Tibial artery (tissue), 4 donors: Measurements from ENCODE around the gene CCDC7.

Source experiments
- DNase-seq, 2 donors: peaks; one replicate each; pipeline ENCODE4 v3.0.0-alpha.2; 2019
- H3K27ac ChIP-seq, 2 donors: fragments of 200-600 bp; sonication (generic) in 1 of 2; 1 replicate in 1 of 2; 2 replicates in 1 of 2; pipeline ENCODE4 v1.5.1; 2018 to 2019; ENCODE audit warnings: mild to moderate bottlenecking in 1 of 2
- H3K27me3 ChIP-seq, 2 donors: fragments of 200-600 bp; sonication (generic) in 1 of 2; one replicate each; pipeline versions ENCODE4 v1.5.1 to v1.6.0; 2016 to 2019
- H3K36me3 ChIP-seq, 3 donors: fragments of 200-600 bp; sonication (generic) in 2 of 3; one replicate each; pipeline ENCODE4 v1.5.1; 2016 to 2019; ENCODE audit warnings: mild to moderate bottlenecking in 2 of 3
- H3K4me1 ChIP-seq, 4 donors: fragments of 200-600 bp; sonication (generic) in 2 of 4; 1 replicate in 3 of 4; 2 replicates in 1 of 4; pipeline ENCODE4 v1.5.1; 2016 to 2019
- H3K4me3 ChIP-seq, 2 donors: fragments of 200-600 bp; sonication (generic) in 1 of 2; 1 replicate in 1 of 2; 2 replicates in 1 of 2; pipeline ENCODE4 v1.5.1; 2018 to 2019; ENCODE audit warnings: mild to moderate bottlenecking in 2 of 2
- H3K9me3 ChIP-seq, 3 donors: fragments of 200-600 bp; sonication (generic) in 1 of 3; one replicate each; pipeline ENCODE4 v1.5.1; 2016 to 2019
- intact Hi-C: fragments of 100-400 bp; cut with DNase I; formaldehyde crosslinking; loops from one replicate; pipeline ENCODE4 v1.15.0; 2023; ENCODE audit warnings: low total_unique reads
- TF ChIP-seq, protein P1 (sequence below), 2 experiments: fragments of 200-600 bp in 1 of 2; fragments of 450-650 bp in 1 of 2; IDR thresholded peaks; one replicate each; pipeline ENCODE4 v1.5.1; 2017 to 2019; ENCODE audit warnings: antibody characterized with exemption in 2 of 2, mild to moderate bottlenecking in 1 of 2, moderate library complexity in 1 of 2

Gene CCDC7

GRCh38 chr10:32511599-32511998 lies 65.7 kb downstream of the CCDC7 start:
- H3K27ac ChIP-seq: no peak overlapping the region
- DNase-seq: no peak
- no peak overlapping the region for H3K4me3 ChIP-seq
- TF ChIP-seq, protein P1, sequence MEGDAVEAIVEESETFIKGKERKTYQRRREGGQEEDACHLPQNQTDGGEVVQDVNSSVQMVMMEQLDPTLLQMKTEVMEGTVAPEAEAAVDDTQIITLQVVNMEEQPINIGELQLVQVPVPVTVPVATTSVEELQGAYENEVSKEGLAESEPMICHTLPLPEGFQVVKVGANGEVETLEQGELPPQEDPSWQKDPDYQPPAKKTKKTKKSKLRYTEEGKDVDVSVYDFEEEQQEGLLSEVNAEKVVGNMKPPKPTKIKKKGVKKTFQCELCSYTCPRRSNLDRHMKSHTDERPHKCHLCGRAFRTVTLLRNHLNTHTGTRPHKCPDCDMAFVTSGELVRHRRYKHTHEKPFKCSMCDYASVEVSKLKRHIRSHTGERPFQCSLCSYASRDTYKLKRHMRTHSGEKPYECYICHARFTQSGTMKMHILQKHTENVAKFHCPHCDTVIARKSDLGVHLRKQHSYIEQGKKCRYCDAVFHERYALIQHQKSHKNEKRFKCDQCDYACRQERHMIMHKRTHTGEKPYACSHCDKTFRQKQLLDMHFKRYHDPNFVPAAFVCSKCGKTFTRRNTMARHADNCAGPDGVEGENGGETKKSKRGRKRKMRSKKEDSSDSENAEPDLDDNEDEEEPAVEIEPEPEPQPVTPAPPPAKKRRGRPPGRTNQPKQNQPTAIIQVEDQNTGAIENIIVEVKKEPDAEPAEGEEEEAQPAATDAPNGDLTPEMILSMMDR (IDR thresholded peaks at IDR 0.05): no peak
- H3K9me3 ChIP-seq: no peaks in the 10 kb centered on the region
- H3K36me3 ChIP-seq: peaks cover 4 to 19% (median 5%) of the 10 kb centered on the region in 3 donors
- no peaks in the 10 kb centered on the region for H3K4me1 ChIP-seq
- H3K27me3 ChIP-seq: no peaks in the 10 kb centered on the region
- intact Hi-C loops: no loop called here

GRCh38 chr10:32516567-32517495 lies 70.9 kb downstream of the CCDC7 start:
- Histone ChIP-seq H3K36me3 (peaks cover 0 to 7% (median 5%) of the 10 kb centered on the region in 3 donors), H3K4me1 (no peaks in the 10 kb centered on the region), H3K27me3 (no peaks in the 10 kb centered on the region), H3K9me3 (peaks cover 0 to 18% (median 4%) of the 10 kb centered on the region in 3 donors), H3K27ac (no peak overlapping the region), H3K4me3 (no peak overlapping the region)
- TF ChIP-seq, protein P1 (IDR thresholded peaks at IDR 0.05): no peak
- no peak for DNase-seq
- intact Hi-C loops: no loop called here

DNA sequence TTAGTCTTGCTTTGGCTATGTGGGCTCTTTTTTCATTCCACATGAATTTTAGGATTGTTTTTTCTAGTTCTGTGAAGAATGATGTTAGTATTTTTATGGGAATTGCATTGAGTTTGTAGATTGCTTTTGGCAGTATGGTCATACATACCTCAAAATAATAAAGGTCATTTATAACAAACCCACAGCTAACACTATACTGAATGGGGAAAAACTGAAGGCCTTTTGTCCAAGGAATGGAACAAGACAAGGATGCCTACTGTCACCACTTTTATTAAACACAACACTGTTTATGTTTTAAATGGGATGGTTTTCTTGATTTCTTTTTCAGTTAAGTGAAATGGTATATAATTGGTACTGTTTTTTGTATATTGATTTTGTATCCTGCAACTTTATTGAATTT lies 84.3 kb downstream of the CCDC7 start:
- peaks cover 0 to 4% (median 0%) of the 10 kb centered on the region in 3 donors for H3K9me3 ChIP-seq
- no peak overlapping the region for H3K27ac ChIP-seq
- no peak for DNase-seq
- H3K27me3 ChIP-seq: no peaks in the 10 kb centered on the region
- no peak overlapping the region for H3K4me3 ChIP-seq
- H3K4me1 ChIP-seq: no peaks in the 10 kb centered on the region
- intact Hi-C loops: no loop called here
- peaks cover 5 to 10% (median 6%) of the 10 kb centered on the region in 3 donors for H3K36me3 ChIP-seq
- TF ChIP-seq, protein P1 (IDR thresholded peaks at IDR 0.05): no peak

GRCh38 chr10:32538256-32538655 lies 92.3 kb downstream of the CCDC7 start:
- no peak for DNase-seq
- no peak overlapping the region for H3K27ac ChIP-seq
- no peak overlapping the region for H3K4me3 ChIP-seq
- intact Hi-C loops: no loop called here
- H3K27me3 ChIP-seq: no peaks in the 10 kb centered on the region
- H3K9me3 ChIP-seq: peaks cover 0 to 4% (median 0%) of the 10 kb centered on the region in 3 donors
- TF ChIP-seq, protein P1 (IDR thresholded peaks at IDR 0.05): no peak
- peaks cover 0 to 6% (median 0%) of the 10 kb centered on the region in 3 donors for H3K36me3 ChIP-seq
- H3K4me1 ChIP-seq: no peaks in the 10 kb centered on the region

GRCh38 chr10:32540691-32541470 lies 94.9 kb downstream of the CCDC7 start:
- no peak for DNase-seq
- no peaks in the 10 kb centered on the region for H3K4me1 ChIP-seq
- intact Hi-C loops: no loop called here

More at GRCh38 chr10:32540691-32541470, 94.9 kb downstream of the CCDC7 start:
- H3K9me3 ChIP-seq: no peaks in the 10 kb centered on the region
- peaks cover 0 to 5% (median 0%) of the 10 kb centered on the region in 3 donors for H3K36me3 ChIP-seq
- no peaks in the 10 kb centered on the region for H3K27me3 ChIP-seq
- H3K27ac ChIP-seq: no peak overlapping the region
- TF ChIP-seq, protein P1 (IDR thresholded peaks at IDR 0.05): no peak
- no peak overlapping the region for H3K4me3 ChIP-seq
